GM19328 (cell line): ENCODE results near the gene DOCK7.
"Not testable (repeated sequence)": the region's sequence is repeated elsewhere in the genome, so short reads cannot be mapped to it uniquely, and the experiment has no call there.

Experiments
- ATAC-seq: cut with Tn5 transposase; IDR thresholded peaks from one replicate; pipeline ENCODE4 v1.9.1; 2021; ENCODE audit warnings: mild to moderate bottlenecking, moderate library complexity; ENCODE audit not compliant: unreplicated experiment

DOCK7 gene

GRCh38 chr1:62687903-62688686 is at the start of gene DOCK7:
Gene DOCK7 (minus strand): TSS chr1:62688386. CDS start chr1:62688264, 122 bp downstream.
- peak; percentile 62 for ATAC-seq

GRCh38 chr1:62735491-62736171 is 47.4 kb upstream of the DOCK7 start:
- no peak for ATAC-seq

GRCh38 chr1:62732331-62732730 is 44.1 kb upstream of the DOCK7 start:
- ATAC-seq, result no peak

GRCh38 chr1:62728963-62729362 is 40.8 kb upstream of the DOCK7 start:
- no peak for ATAC-seq

GRCh38 chr1:62727656-62728407 is 39.6 kb upstream of the DOCK7 start:
- no peak for ATAC-seq

- no peak for ATAC-seq
Measured at GRCh38 chr1:62726011-62726442, 37.8 kb upstream of the DOCK7 start.

- no peak for ATAC-seq
Measured at GRCh38 chr1:62725255-62725654, 37.1 kb upstream of the DOCK7 start.

GRCh38 chr1:62724430-62724829 is 36.2 kb upstream of the DOCK7 start:
- ATAC-seq, result no peak

GRCh38 chr1:62723883-62724282 is 35.7 kb upstream of the DOCK7 start:
- no peak for ATAC-seq

GRCh38 chr1:62722796-62723195 is 34.6 kb upstream of the DOCK7 start:
- no peak for ATAC-seq

GRCh38 chr1:62720946-62721554 is 32.9 kb upstream of the DOCK7 start:
- ATAC-seq, result no peak

- not testable (repeated sequence) for ATAC-seq
Measured at GRCh38 chr1:62718400-62718799, 30.2 kb upstream of the DOCK7 start.

GRCh38 chr1:62717483-62717882 is 29.3 kb upstream of the DOCK7 start:
- no peak for ATAC-seq

GRCh38 chr1:62716397-62716796 is 28.2 kb upstream of the DOCK7 start:
- ATAC-seq, result no peak

- ATAC-seq, result no peak
Measured at GRCh38 chr1:62712336-62713243, 24.4 kb upstream of the DOCK7 start.

GRCh38 chr1:62707744-62708120 is 19.5 kb upstream of the DOCK7 start:
- no peak for ATAC-seq

GRCh38 chr1:62706985-62707743 is 19.0 kb upstream of the DOCK7 start:
- ATAC-seq, result no peak

GRCh38 chr1:62698161-62698560 is 10.0 kb upstream of the DOCK7 start:
- ATAC-seq, result not testable (repeated sequence)

GRCh38 chr1:62694479-62694878 is 6.3 kb upstream of the DOCK7 start:
- not testable (repeated sequence) for ATAC-seq
